ENCODE measurements around the gene ZC3H7A. TPM values are rescaled to one million over a fixed set of nuclear protein-coding genes. Genes with fewer than 3 reads are reported as not detected.

Gene ZC3H7A
- total and polyA plus RNA-seq, 9 of the 15 experiments (the other 6 are each of a cell fraction or from before 2014, with no cell fraction given) = 19.8 to 49.1 (median 28.2) TPM

GRCh38 chr16:11726008-11726407, 71.0 kb downstream of the ZC3H7A start:
- no peak for DNase-seq (ENCODE audit: extremely low read depth in 1 of 4, low spot score in 3 of 4)

DNA sequence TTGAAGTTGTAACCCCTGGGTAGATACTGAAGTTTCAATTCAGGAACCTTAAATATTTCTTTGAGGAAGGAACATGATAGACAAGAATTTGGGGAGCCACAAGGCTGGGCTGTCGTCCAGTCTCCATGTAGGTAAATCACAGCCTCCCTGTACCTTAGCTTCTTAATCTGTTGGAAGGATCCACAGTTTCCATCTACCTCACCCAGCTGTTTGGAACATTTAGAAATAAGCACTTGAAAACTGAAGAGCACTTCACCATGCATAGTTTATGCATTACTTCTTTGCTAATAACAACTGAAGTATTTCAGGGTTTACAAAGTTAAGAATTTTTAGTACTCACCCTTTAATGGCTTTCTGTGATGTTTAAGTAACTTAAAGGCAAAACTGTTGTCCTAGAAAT, 71.6 kb downstream of the ZC3H7A start:
- CTCF ChIA-PET (ENCODE audit: low intra/inter-chr PET ratio) = no interaction called here
- Histone ChIP-seq H3K27ac (ENCODE audit: extremely low read depth, low read depth, low read length) (no peak overlapping the region), H3K9me3 (replicated peaks; ENCODE audit: control insufficient read depth, insufficient read depth, low read depth, low read length) (no peaks in the 10 kb centered on the region), H3K4me1 (replicated peaks in 1 of 2; ENCODE audit: control insufficient read depth in 2 of 2, insufficient read depth in 2 of 2, low read length in 2 of 2) (no peaks in the 10 kb centered on the region), H3K9me1 (ENCODE audit: control insufficient read depth, insufficient read depth, low read length) (no peaks in the 10 kb centered on the region), H3K27me3 (ENCODE audit: control insufficient read depth in 2 of 2, insufficient read depth in 2 of 2, low read length in 2 of 2) (no peaks in the 10 kb centered on the region), H3K9ac (ENCODE audit: insufficient read depth in 1 of 2, low read depth in 2 of 2, low read length in 2 of 2) (no peak overlapping the region), H2AFZ (ENCODE audit: low read depth, low read length) (no peak overlapping the region), H3K4me2 (ENCODE audit: insufficient read depth, low read length) (no peak overlapping the region), H3K36me3 (ENCODE audit: control insufficient read depth, insufficient read depth, low read length) (peaks cover 88% of the 10 kb centered on the region), H3K79me2 (ENCODE audit: control insufficient read depth, insufficient read depth, low read length) (no peaks in the 10 kb centered on the region; the same call in 2 of the 3 replicates), H3K4me3 (no peak overlapping the region), H4K20me1 (replicated peaks; ENCODE audit: control insufficient read depth, insufficient read depth, low read length) (no peaks in the 10 kb centered on the region)
- in situ Hi-C loops (cut with MboI) (no loop called here), intact Hi-C loops (cut with micrococcal nuclease) (no loop called here)
- POLR2A ChIA-PET = interaction anchor here (0.6 to 1.8 kb wide), 5 partner anchors 11 to 45 kb away, joined by 3 to 9 read pairs (median 3); no protein-coding TSS in a partner anchor
- no peak for DNase-seq (ENCODE audit: extremely low read depth in 1 of 4, low spot score in 3 of 4)
- no TSS peak for BruUV-seq (replicated peaks)
- ATAC-seq = no peak
- no peak for FAIRE-seq
- 67% methylated on average over 1 of the region's 1 CpG for WGBS (ENCODE audit: insufficient coverage, low coverage, missing lambda C conversion rate)
- no peak for TF ChIP-seq ARNT (IDR thresholded peaks at IDR 0.05)
- no peak for TF ChIP-seq ADNP (tag; IDR thresholded peaks at IDR 0.05)
- TF ChIP-seq, protein P1, sequence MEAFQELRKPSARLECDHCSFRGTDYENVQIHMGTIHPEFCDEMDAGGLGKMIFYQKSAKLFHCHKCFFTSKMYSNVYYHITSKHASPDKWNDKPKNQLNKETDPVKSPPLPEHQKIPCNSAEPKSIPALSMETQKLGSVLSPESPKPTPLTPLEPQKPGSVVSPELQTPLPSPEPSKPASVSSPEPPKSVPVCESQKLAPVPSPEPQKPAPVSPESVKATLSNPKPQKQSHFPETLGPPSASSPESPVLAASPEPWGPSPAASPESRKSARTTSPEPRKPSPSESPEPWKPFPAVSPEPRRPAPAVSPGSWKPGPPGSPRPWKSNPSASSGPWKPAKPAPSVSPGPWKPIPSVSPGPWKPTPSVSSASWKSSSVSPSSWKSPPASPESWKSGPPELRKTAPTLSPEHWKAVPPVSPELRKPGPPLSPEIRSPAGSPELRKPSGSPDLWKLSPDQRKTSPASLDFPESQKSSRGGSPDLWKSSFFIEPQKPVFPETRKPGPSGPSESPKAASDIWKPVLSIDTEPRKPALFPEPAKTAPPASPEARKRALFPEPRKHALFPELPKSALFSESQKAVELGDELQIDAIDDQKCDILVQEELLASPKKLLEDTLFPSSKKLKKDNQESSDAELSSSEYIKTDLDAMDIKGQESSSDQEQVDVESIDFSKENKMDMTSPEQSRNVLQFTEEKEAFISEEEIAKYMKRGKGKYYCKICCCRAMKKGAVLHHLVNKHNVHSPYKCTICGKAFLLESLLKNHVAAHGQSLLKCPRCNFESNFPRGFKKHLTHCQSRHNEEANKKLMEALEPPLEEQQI (IDR thresholded peaks at IDR 0.05) = no peak
- TF ChIP-seq POLR2G (IDR thresholded peaks at IDR 0.05; ENCODE audit: low read depth, low read length) = no peak
- no peak for TF ChIP-seq SUPT5H (IDR thresholded peaks at IDR 0.05)
- TF ChIP-seq, protein P2, sequence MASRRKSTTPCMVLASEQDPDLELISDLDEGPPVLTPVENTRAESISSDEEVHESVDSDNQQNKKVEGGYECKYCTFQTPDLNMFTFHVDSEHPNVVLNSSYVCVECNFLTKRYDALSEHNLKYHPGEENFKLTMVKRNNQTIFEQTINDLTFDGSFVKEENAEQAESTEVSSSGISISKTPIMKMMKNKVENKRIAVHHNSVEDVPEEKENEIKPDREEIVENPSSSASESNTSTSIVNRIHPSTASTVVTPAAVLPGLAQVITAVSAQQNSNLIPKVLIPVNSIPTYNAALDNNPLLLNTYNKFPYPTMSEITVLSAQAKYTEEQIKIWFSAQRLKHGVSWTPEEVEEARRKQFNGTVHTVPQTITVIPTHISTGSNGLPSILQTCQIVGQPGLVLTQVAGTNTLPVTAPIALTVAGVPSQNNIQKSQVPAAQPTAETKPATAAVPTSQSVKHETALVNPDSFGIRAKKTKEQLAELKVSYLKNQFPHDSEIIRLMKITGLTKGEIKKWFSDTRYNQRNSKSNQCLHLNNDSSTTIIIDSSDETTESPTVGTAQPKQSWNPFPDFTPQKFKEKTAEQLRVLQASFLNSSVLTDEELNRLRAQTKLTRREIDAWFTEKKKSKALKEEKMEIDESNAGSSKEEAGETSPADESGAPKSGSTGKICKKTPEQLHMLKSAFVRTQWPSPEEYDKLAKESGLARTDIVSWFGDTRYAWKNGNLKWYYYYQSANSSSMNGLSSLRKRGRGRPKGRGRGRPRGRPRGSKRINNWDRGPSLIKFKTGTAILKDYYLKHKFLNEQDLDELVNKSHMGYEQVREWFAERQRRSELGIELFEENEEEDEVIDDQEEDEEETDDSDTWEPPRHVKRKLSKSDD (conservative IDR thresholded peaks at IDR 0.05; ENCODE audit: low read length) = no peak
- TF ChIP-seq ARID1B (IDR thresholded peaks at IDR 0.05) = no peak
- TF ChIP-seq, protein P3, sequence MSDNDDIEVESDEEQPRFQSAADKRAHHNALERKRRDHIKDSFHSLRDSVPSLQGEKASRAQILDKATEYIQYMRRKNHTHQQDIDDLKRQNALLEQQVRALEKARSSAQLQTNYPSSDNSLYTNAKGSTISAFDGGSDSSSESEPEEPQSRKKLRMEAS (CRISPR knock-in tag; IDR thresholded peaks at IDR 0.05) = no peak
- TF ChIP-seq KAT2B (IDR thresholded peaks at IDR 0.05; ENCODE audit: low read depth, low read length) = no peak
- TF ChIP-seq PHF8 (IDR thresholded peaks at IDR 0.05; ENCODE audit: borderline replicate concordance, low read length) = no peak

More at GRCh38 chr16:11726008-11726407, 71.0 kb downstream of the ZC3H7A start:
- ChIA-PET CTCF (ENCODE audit: low intra/inter-chr PET ratio) (no interaction called here), POLR2A (interaction anchor here (0.8 to 1.8 kb wide), 3 partner anchors 9 to 15 kb away, joined by 3 to 9 read pairs (median 4); no protein-coding TSS in a partner anchor)
- no peak overlapping the region for H3K4me3 ChIP-seq
- H3K27ac ChIP-seq (ENCODE audit: extremely low read depth, low read depth, low read length) = no peak overlapping the region
- ATAC-seq (no peak), FAIRE-seq (no peak)
- no peaks in the 10 kb centered on the region for H3K9me1 ChIP-seq (ENCODE audit: control insufficient read depth, insufficient read depth, low read length)
- in situ Hi-C loops (cut with MboI) = no loop called here
- TF ChIP-seq POLR3G (IDR thresholded peaks at IDR 0.05; ENCODE audit: extremely low read depth, insufficient read length, insufficient replicate concordance) = no peak
- no peaks in the 10 kb centered on the region for H3K27me3 ChIP-seq (ENCODE audit: control insufficient read depth in 2 of 2, insufficient read depth in 2 of 2, low read length in 2 of 2)
- no TSS peak for BruUV-seq (replicated peaks)
- H2AFZ ChIP-seq (ENCODE audit: low read depth, low read length) = no peak overlapping the region
- no peaks in the 10 kb centered on the region for H3K9me3 ChIP-seq (replicated peaks; ENCODE audit: control insufficient read depth, insufficient read depth, low read depth, low read length)
- H3K9ac ChIP-seq (ENCODE audit: insufficient read depth in 1 of 2, low read depth in 2 of 2, low read length in 2 of 2) = no peak overlapping the region
- 96% methylated on average over 7 of the region's 8 CpGs for WGBS (ENCODE audit: insufficient coverage, low coverage, missing lambda C conversion rate)
- H3K79me2 ChIP-seq (ENCODE audit: control insufficient read depth, insufficient read depth, low read length) = no peaks in the 10 kb centered on the region; the same call in 2 of the 3 replicates
- intact Hi-C loops (cut with micrococcal nuclease) = no loop called here
- peaks cover 88% of the 10 kb centered on the region for H3K36me3 ChIP-seq (ENCODE audit: control insufficient read depth, insufficient read depth, low read length)
- no peaks in the 10 kb centered on the region for H3K4me1 ChIP-seq (replicated peaks in 1 of 2; ENCODE audit: control insufficient read depth in 2 of 2, insufficient read depth in 2 of 2, low read length in 2 of 2)
- no peak overlapping the region for H3K4me2 ChIP-seq (ENCODE audit: insufficient read depth, low read length)
- H4K20me1 ChIP-seq (replicated peaks; ENCODE audit: control insufficient read depth, insufficient read depth, low read length) = no peaks in the 10 kb centered on the region
